Heart right ventricle (tissue), 16 donors: ENCODE results near the gene PAX9. TPM values are rescaled to one million over a fixed set of nuclear protein-coding genes. Genes with fewer than 3 reads are reported as not detected.

Experiments
- ATAC-seq, 8 donors: fragments of 200-7000 bp; cut with Tn5 transposase; one replicate each; pipeline ENCODE4 v1.9.1; 2020; ENCODE audit warnings: mild to moderate bottlenecking in 8 of 8, moderate library complexity in 8 of 8, moderate number of reproducible peaks in 1 of 8
- DNase-seq, 2 donors: peaks; one replicate each; pipeline ENCODE4 v3.0.0-alpha.2; 2020
- H3K27ac ChIP-seq, 10 donors: fragments of 200-600 bp; sonication (generic) in 2 of 10; one replicate each; pipeline versions ENCODE4 v1.5.0 to v1.8.0; 2020 to 2022; ENCODE audit warnings: mild to moderate bottlenecking in 3 of 10
- H3K27me3 ChIP-seq, 7 donors: fragments of 200-600 bp; one replicate each; pipeline ENCODE4 v1.8.0; 2021 to 2022; ENCODE audit warnings: mild to moderate bottlenecking in 2 of 7
- H3K36me3 ChIP-seq, 9 donors: fragments of 200-600 bp; sonication (generic) in 1 of 9; one replicate each; pipeline versions ENCODE4 v1.5.0 to v1.8.0; 2020 to 2022; ENCODE audit warnings: mild to moderate bottlenecking in 2 of 9
- H3K4me1 ChIP-seq, 9 donors: fragments of 200-600 bp; sonication (generic) in 1 of 9; one replicate each; pipeline versions ENCODE4 v1.5.0 to v1.8.0; 2020 to 2022; ENCODE audit warnings: mild to moderate bottlenecking in 4 of 9
- H3K4me3 ChIP-seq, 10 donors: fragments of 200-600 bp; sonication (generic) in 2 of 10; one replicate each; pipeline versions ENCODE4 v1.5.0 to v1.8.0; 2020 to 2022; ENCODE audit warnings: mild to moderate bottlenecking in 7 of 10, moderate library complexity in 2 of 10
- H3K9me3 ChIP-seq, 11 donors: fragments of 200-600 bp in 10 of 11; sonication (generic) in 2 of 11; one replicate each; pipeline versions ENCODE4 v1.5.0 to v1.8.0; 2013 to 2022; ENCODE audit warnings: mild to moderate bottlenecking in 2 of 11, control low read depth in 1 of 11, moderate library complexity in 1 of 11
- CTCF ChIP-seq, 9 donors: fragments of 200-600 bp; sonication (generic) in 2 of 9; IDR thresholded peaks; one replicate each; pipeline versions ENCODE4 v1.5.0 to v1.8.0; 2021 to 2022; ENCODE audit warnings: antibody characterized with exemption in 9 of 9, mild to moderate bottlenecking in 5 of 9, moderate library complexity in 1 of 9
- WGBS, 2 donors: extraction: QIAGEN DNeasy Blood & Tissue Kit; methylation state at CpG; one replicate each; pipeline ENCODE4 v1.1.7; 2013; ENCODE audit warnings: inconsistent platforms in 1 of 2; 5-methylcytosine and 5-hydroxymethylcytosine counted together
- intact Hi-C, 10 donors: fragments of 100-400 bp; cut with DNase I; formaldehyde crosslinking; loops; one replicate each; pipeline versions ENCODE4 v1.11.1 to v1.14.2; 2022
- polyA plus RNA-seq, 2 donors: library from polyadenylated mRNA; stranded (reverse); fragments of 200-250 nt; gene quantifications; one replicate each; pipeline ENCODE4 v1.2.3, GENCODE V29; 2013
- total RNA-seq, 10 donors: library from RNA; stranded (reverse); fragmentation: NEBNext Ultra II Directional in 3 of 10; extraction: Animal tissue kit (Norgen Biotek cat#: 25700) in 3 of 10; gene quantifications; one replicate each; pipeline versions ENCODE4 v1.2.1 to v1.2.4, GENCODE V29; 2021 to 2023
- donor health status: Arrhythmogenic right ventricular cardiomyopathy.
- donor health status: ischemic (EF 13 %, LVEDD 7.1; RV severe dilation, severe dysfunction).
- donor health status: healthy with polysubstance abuse.
- donor health status: DM: no; HTN: yes; CAD: no.
- donor health status: DM: no; HTN: no; CAD: no.
- donor health status: ischemic (EF 25% LVEDD 6.9; RV normal size, moderate dysfunction).
- donor health status: ischemic (EF 25% LVEDD 5.7; RV mildly dilated, moderate dysfunction).
- donor health status: healthy.
- donor health status: DM: yes; HTN: yes; CAD: no.
- donor health status: Ischemic cardiomyopathy.
- donor health status: ischemic (EF 35%, LVEDD 5.7; RV mildly dilated, moderate dysfunction).
- donor health status: nonischemic (EF 11% LVEDD 7.7; RV severe dilation, severe dysfunction).
- donor health status: DM: yes; HTN: yes; CAD: no.
- donor health status: PGD.
- donor health status: ischemic (EF 29% LVEDD 5.4; RV normal size, mild dysfunction).
- donor health status: nonischemic (EF 23%, LVEDD 6.1; RV moderate dilation, normal function).

Gene PAX9
- total and polyA plus RNA-seq, 12 donors: 0.01 TPM; not detected in 11

- no peak overlapping the region for H3K27ac ChIP-seq
- DNase-seq: no peak
- H3K4me3 ChIP-seq: peak overlapping the region; percentile 4 to 42 (median 29)
- H3K36me3 ChIP-seq: no peaks in the 10 kb centered on the region
- peaks cover 0 to 20% (median 16%) of the 10 kb centered on the region in 9 donors for H3K4me1 ChIP-seq
- H3K27me3 ChIP-seq: peaks cover 33 to 97% (median 94%) of the 10 kb centered on the region in 7 donors
- intact Hi-C loops: loop anchor here in 9 of 10 donors (2.0 to 10.0 kb wide), 6 partner anchors 289 to 507 kb away; no protein-coding TSS in a partner anchor
- ATAC-seq: peak; percentile 30 to 88 (median 60)
- TF ChIP-seq CTCF (IDR thresholded peaks at IDR 0.05): peak in 7 of 9 donors; percentile 35 to 58 (median 43)
- no peaks in the 10 kb centered on the region for H3K9me3 ChIP-seq
- 2 to 3% methylated on average over 62 of the region's 62 CpGs for WGBS, 2 donors
Observed at GRCh38 chr14:36647824-36648753, 13.6 kb upstream of the PAX9 start.

DNA sequence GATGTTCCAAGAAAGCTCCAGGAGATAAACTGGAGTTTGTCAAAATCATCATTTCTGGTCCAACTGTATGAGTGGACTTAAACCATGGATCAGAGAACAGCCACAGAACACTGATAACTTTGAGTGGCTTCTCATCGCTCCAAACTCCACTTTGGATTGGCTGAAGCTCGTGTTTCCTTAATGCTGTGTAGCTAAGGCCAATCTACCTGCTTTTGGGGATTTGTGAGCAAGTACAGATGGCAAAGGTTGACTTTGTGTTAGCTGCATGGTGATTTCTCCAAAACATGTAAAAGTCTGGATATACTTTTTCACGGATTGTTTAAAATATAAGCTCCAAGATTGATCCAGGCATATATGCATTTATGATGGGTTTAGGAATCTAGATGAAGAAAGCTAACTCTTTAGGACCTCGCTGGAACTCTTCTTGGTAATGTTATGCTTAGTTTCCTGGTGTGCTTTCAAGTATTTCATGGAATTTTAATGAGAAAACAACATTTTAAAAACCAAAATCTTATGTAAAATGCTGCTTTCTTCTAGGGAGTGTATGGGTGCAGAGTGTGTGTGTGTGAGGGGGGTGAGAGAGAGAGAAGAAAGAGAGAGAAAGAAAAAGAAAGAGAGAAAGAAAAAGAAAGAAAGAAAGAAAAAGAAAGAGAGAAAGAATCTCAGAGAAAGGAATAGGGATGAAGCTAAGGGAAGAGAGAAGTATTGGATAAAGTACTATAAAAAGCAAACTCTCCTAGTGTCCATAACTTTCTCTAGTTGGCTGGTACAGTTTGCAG lies 11.6 kb upstream of the PAX9 start:
- Histone ChIP-seq H3K4me1 (peaks cover 0 to 25% (median 16%) of the 10 kb centered on the region in 9 donors), H3K27me3 (peaks cover 51 to 100% (median 100%) of the 10 kb centered on the region in 7 donors), H3K36me3 (no peaks in the 10 kb centered on the region), H3K27ac (no peak overlapping the region), H3K9me3 (no peaks in the 10 kb centered on the region), H3K4me3 (no peak overlapping the region)
- 10 to 12% methylated on average over 4 of the region's 4 CpGs for WGBS, 2 donors
- intact Hi-C loops: loop anchor here in 9 of 10 donors (2.0 to 10.0 kb wide), 6 partner anchors 287 to 505 kb away; no protein-coding TSS in a partner anchor
- no peak for ATAC-seq
- DNase-seq: no peak
- no peak for TF ChIP-seq CTCF (IDR thresholded peaks at IDR 0.05)

- Histone ChIP-seq H3K27ac (no peak overlapping the region), H3K9me3 (no peaks in the 10 kb centered on the region), H3K27me3 (peaks cover 59 to 100% (median 100%) of the 10 kb centered on the region in 7 donors), H3K36me3 (no peaks in the 10 kb centered on the region), H3K4me1 (peaks cover 2 to 37% (median 28%) of the 10 kb centered on the region in 9 donors), H3K4me3 (no peak overlapping the region)
- ATAC-seq (no peak), DNase-seq (no peak)
- intact Hi-C loops: loop anchor here in 1 of 10 donors (10.0 kb wide), 1 partner anchor 502 kb away; no protein-coding TSS in a partner anchor
- no peak for TF ChIP-seq CTCF (IDR thresholded peaks at IDR 0.05)
Observed at GRCh38 chr14:36652542-36653201, 9.0 kb upstream of the PAX9 start.
